Stimulated activated CD8-positive, alpha-beta memory T cell treated with anti-CD3 and anti-CD28 coated beads, Interleukin-7, amount 100 ng/mL, for 48 hours (primary cell): ENCODE results near the gene FGG.
A peak's percentile ranks its signal among the peaks of the same experiment; 100 is the strongest.

Experiments used
- DNase-seq, 2 donors: peaks; one replicate each; pipeline ENCODE4 v3.0.0-alpha.2; 2020; ENCODE audit warnings: low read depth in 1 of 2; ENCODE audit errors: extremely low read depth in 1 of 2

Gene FGG

DNA sequence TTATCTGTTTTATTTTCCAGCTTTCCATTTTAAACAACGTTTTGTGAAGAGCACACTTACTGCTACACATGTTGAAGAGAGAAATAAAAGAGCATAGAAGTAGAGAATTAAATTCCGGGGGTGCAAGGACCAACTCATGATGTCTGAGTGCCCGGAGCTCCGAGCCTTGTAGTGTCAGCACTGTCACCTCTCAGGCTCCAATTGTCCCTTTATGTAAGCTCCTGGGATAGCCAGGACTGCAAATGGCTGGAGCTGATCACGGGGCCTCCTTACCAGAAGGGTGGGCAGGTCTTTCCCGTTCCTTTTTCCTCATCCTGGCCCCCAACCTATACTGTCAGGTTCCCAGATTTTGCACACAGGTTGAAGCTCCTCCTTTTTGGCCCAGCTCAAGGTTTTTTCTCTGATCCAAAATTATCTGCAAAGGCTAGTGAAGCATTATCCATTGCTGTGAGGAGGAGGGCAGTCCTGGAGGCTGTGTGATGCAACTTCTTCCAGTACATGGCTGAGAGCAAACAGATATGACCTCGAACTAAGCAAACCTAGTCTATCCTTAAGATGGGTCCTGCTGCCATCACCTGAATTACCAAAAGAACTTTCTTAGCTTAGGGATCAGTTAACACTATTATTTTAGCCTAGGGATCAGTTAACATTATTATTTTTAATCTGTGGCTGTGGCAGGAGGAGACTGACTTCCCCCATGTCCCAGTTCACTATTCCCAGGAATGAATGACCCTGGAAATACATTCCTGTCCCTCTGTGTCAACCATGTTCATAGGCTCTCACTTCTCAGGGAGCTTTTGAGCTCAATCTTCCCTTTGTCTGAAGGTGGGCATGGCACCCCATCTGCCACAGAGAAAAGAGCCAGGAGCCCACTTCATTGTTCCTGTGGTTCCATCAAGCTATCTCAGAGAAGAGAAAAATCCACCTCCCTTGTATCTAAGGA lies at the start of gene FGG:
FGG (minus strand) TSS at position 185 of the 943 bp plus-strand sequence; CDS start at position 138, 47 bp downstream.
- DNase-seq, result no peak

DNA sequence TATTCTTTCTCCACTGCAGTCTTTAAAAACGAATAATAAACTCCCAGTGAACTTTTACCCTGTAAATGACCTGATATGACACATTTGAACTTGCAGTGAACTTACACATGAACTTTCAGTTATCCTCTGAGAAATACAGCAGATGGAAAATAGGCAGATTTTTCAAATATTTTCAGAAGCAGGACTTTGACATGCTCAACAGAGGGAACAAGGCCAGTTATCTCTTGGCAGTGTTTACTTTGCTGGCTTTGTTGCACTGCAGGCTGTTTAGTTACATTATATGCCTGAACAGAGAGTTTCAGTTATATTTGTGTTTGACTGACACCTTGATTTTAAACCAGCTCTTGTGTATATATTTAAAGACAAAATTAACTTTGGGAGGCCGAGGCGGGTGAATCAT lies 47.6 kb upstream of the FGG start:
- no peak for DNase-seq

DNA sequence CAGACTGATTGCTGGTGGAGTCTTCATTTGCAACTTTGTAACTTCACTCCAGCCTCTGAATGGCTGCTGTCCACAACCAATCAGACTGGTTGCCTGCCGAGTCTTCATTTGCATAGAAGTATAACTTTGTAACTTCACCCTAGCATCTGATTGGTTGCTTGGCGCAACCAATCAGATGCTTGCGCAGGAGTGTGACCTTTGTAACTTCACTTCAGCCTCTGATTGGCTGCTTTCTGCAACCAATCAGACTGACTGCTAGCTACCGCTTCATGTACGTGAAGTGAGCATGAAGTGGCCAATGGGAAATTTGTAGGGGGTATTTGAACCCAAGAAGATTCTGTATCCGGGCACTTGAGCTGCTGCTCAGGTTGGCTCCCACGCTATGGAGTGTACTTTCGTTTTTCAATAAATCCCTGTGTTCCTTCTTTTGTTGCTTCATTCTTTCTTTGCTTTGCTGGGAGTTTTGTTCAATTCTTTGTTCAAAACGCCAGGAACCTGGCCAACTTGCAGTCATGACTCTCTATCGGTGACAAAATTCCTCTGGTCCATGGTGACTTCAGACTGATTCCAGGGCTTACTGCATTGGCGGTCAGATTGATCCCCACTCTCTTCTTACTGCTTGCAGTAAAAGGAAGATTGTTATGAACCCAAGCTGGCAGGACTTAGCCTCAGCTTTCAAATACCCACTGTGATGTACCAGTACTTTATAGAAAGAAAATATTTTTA lies 46.4 kb upstream of the FGG start:
- DNase-seq, result no peak

DNA sequence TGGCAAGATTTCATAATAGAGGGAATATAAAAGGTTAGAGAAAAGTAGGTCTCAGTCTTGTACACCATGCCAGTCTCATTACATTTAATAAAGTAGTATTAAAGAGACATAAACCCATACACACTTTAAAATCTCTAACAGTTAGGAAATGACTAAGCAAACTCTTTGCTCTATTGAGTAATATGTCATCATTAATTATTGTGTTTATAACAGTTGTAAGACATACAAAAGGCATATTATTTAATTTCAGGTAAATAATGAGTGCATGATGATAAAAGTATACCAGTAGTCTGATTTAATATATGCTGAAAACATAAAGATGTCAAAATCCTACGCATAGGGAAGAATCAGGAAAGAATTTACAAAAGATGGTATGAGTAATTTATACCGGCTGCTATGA lies 31.0 kb upstream of the FGG start:
- no peak for DNase-seq

DNA sequence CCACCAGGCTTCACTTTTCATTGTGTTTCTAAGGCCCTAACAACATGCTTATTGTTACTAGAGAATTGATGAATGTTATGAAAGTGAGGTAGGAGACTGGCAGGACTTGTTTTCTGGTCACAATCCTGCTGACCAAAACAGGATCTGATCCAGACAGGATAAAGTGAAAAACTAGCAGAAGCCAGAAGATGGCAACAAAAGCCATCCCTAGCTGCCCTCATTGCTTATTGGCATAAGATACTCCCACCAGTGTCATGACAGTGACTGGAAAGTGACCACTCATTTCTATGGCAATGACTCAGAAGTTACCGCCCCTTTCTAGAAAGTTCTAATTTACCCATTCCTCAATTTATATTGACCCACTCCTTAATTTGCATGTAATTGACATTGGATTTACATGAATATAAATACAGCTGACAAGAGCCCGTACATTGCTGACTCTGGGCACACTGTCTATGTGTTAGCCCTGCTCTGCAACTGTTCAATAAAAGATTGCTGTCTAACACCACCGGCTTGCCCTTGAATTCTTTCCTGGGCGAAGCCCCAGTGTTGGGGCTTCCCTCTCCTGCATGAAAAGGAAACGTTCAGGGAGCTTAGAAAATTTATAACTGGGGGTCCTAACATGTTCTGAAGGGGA lies 30.0 kb upstream of the FGG start:
- no peak for DNase-seq

DNA sequence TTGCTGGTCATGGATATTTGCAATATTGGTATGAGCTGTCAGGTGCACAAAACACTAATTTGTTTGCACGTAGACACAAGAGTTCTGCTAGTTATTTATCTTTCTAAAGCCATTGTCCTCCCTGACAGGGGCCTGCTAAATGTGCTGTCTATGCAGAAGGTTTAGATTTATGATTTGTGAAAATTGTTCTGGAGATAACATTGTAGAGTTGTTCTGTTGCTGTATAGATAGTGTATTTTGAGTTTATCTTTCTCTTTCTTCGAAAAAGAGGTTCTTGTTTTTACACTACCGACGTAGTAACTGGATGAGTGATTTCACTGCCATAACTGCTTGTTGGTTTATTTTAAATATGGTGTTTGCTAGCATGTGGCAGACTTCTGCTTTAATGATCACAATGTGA lies 28.5 kb upstream of the FGG start:
- DNase-seq, result no peak

DNA sequence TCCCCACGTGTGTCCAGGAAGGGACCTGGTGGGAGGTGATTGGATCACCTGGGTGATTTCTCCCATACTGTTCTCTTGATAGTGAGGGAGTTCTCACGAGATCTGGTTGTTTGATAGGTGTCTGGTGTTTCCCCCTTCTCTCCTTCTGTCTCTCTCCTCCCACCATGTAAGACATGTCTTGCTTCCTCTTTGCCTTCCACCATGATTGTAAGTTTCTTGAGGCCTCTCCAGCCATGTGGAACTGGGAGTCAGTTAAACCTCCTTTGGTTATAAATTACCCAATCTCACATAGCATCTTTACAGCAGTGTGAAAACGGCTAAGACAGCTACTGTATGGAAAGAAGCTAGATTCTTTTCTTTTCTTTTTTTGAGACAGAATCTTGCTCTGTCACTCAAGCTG lies 21.6 kb upstream of the FGG start:
- DNase-seq, result no peak

DNA sequence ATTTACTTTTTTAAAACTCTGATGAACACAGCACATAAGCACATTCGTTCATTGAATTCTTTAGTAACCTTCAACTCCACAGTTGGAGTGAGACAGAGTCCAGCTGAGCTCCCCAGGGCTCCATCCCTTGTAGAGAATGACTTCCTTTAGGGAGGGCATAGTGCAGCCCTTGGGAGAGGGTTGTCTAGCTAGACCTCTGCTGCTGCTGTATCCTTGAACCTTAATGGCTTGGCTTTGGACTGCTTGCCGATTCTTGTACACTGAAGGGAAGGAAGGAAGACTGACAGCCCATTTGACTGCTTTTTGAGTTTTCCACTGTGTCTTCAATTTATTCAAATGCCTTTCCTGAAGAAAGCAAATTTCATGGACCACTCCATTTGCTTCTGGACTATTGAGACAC lies 19.4 kb upstream of the FGG start:
- no peak for DNase-seq

DNA sequence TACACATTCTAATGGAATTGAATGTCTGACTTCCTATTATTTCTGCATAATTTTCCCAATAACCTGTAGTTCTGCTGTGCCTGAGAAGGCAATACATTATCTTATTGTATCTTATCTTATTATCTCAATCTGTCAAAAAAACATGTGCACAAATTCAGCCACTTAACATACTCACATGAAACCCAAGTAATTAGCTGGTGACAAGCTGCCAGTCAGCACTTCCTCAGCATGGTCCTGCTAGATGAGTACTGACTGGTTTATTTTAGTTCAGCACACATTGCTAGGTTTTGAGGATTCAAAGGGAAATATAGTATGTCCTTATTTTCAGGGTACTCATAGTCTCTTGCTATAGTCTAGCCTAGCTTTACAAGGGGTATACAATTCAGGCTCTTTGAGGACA lies 17.9 kb upstream of the FGG start:
- no peak for DNase-seq

DNA sequence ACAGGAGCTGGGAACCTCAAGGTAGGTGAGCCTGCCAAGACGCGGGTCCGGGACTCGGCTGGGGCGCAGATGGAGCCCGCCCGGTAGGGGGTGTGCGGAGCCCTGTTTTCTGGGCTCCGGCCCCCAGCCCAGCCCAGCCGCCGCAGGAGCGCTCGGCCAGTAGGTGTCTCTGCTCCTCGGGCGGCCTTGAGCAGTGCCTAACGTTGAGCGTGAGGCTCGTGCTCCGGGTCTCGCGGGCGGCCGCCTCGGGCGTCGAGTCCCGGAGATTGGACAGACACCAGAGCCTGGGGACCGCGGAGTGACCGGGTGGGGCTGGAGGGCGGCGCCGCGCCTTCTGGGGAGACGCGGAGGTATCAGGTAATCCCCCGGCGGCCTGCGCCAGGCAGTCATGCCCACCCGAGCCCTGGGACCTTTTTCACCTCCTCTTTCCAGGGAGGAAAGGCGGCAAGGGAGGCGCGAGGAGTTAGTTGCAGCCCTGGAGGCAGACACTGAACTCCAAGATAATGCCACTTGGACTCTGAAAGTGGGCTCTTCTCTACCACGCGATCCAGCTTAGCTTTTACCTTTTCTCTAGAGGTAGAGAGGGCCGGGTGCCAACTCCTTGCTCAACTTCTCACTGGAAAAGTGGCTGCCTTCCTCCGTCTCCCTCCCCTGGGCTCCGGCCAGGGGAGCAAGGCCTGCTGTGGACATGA lies 14.5 kb upstream of the FGG start:
- DNase-seq, result peak; percentile 28 to 39

DNA sequence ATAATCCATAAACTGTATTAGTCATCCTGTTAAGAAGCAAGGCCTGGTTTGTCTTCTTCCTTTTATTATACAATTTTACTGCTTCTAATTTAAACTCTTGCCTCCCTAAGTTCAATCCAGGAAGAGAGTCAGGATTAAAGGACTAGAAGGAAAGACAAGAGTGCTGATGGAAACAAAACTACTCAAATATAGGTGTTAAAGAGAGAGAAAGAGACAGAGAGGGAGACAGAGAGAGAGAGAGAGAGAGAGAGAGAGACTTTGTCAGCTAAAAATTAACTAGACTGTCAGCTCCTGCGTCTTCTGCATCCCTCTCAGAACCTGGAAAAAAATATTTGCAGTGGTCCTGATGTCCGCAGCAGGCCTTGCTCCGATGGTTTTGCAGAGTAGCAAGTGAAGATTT lies 13.5 kb upstream of the FGG start:
- no peak for DNase-seq

DNA sequence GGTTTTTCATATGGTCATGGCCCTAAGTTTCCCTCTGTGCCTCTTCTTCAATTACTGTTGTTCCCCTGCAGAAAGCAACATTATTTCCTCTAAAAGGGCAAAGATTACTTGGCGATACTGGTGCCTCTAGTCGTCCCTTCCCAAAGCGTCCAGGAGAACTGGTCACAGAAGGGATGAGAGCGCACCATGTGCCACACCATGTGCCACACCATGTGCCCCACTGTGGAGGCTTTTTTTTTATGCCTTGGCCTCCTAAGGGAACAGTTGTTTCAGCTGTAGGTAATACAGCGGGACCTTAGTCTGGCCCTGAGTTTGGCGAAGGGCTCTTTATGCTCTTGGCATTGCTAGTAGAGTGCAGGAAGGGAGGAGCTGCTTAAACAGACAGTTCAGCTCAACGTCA lies 11.5 kb upstream of the FGG start:
- no peak for DNase-seq

DNA sequence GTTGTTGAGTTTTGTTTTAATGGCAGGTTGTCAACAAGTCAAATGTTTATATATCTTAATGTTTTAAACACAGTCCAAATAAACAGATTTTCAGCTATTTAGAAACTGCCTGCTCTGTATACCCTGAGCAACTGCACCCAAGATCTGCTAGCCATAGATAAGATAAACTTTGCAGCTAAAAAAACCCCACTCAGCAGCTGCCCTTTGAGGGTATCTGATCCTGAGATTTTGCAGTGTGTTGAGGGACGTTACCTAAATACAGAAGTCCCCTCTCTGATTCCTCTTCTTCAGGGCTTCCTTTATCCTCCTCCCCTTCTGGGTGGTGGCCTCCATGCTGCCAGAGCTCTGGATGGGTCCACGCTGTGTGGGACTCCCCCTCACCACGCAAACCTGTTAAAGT lies 11.0 kb upstream of the FGG start:
- DNase-seq, result no peak

DNA sequence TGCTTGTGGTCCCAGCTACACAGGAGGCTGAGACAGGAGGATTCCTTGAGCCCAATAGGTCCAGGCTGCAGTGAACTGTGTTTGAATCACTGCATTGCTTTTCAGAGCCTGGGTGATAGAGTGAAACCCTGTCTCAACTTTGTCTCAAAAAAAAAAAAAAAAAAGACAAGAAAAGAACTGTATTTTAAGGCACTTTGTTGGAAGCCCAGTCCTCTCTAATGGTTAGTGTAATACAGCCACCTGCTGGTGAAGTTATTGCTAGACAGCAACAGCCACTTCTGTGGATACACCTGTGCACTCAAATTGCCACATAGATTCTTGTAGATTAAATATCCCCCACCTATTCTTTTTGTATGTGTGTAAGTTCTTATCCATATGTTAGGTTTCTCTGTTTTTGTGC lies 10.1 kb upstream of the FGG start:
- DNase-seq, result no peak

DNA sequence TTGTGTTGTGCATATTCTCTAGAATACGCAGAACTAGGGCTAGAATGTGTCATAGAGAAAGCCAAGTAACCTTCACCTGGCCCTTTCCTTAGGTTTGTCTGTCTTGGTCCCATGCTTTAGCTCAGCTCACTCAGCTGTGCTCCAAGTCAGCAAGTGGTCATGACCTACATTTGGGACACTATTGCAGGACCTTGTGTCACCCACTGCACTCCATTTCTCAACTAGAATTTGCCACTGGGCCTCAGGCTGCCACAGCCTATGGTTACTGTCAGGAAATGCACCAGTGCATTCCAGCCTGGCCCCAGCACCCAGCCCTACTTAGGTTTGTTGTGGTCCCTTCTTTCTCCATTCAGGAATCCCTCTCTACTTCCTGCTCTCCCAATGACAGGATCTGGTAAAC lies 7.7 kb upstream of the FGG start:
- DNase-seq, result no peak

DNA sequence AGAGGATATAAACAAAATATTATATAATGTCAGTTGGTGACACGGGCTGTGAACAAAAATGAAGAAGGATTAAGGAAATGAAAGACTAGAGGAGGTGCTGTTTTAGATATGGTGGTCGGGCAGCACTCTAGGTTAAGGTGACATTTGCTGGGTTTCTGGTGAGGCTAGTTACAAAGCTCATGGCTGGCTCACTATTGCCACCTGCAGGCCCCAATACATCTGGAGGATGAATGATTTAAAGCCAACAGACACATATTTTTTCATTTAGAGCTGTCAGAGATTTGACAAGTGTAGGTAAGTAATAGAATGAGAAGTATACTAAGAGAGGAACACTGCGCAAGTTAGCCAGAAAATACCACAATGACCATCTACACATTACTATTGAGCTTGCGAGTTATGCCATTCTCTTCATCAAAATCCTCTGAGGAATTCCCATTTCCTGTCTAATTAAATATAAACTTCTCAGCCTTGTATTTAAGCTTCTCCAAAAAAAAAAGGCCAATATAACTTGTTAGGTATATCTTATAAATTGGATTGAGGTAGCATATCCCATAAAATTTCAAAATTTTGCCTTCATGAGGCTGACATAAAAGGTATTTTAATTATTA lies 6.4 kb upstream of the FGG start:
- DNase-seq, result peak in 1 of 2 donors; percentile 23

DNA sequence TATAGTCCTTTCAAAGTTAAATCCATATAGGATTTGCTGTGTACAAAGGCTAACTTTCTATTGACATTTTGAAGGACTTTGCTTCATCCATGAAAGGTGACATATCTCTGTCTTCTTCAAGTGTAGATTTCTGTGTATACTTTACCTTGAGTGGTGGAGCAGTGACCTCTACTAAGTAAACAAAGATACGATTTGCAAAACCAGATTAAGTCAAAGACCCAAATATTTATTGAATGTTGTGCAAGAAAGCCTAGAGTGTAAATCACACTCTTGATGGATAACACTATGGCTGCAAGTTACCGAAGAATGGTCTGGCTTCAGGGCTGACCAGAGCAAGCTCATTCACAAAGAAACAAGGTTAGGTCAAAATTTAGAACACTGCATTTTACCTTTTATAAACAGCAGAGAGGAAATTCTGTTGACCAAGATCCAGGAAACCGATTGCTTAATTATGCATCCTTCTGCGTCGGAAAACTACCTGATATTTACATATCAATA lies 5.4 kb upstream of the FGG start:
- no peak for DNase-seq

DNA sequence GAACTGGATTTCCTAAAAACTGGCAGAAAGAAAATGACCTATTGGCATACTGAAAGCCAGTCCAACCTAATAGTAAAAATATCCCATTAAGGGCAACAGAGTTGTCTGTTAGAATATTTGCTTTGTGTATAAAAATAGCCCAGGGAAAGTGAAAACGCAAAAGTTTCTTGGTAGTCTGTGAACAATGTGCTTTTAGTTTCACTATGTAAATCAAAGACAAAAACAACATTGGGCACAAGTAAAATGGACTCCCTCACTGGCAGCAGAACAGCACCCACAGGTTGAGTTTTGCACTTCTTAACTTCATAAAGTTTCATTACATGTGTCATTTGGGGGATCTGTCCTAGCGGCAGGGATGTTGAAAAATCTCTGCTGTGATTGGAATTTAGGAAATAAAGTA lies 4.3 kb upstream of the FGG start:
- no peak for DNase-seq

DNA sequence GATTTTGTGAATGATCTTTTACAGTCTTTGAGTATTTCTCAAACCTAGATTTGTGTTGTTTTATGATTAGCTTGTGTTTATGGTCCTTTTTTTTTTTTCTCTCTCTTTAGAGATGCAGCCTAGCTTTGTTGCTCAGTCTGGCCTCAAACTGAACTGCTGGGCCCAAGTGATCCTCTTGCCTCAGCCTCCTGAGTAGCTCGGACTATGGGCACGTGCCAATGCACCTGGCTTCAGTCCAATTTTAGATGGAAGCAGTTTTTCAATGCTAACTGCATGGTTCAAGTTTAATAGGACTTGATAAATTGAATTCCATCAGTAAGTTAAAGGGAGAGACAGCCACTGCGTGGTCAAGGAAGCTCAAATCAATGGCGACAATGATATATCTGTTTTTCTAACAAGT lies 3.8 kb upstream of the FGG start:
- no peak for DNase-seq

DNA sequence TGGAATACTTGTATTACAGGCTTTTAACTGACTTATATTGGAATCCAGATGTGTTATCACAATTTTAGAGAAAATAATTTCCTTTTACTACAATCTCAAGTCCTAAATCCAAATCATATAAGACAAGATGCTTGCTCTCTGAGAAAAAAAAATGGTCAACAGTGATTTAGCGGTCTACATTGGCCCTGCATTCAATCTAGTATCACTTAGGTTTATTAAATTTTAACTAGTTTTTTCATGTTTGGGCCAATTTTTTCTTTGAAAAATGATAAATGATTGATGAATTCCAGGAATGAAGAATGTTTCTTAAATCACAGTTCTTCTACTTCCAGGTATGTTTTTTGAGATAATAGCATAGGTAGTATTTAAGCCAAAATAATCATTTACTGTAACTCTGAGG lies 2.8 kb upstream of the FGG start:
- DNase-seq, result no peak

DNA sequence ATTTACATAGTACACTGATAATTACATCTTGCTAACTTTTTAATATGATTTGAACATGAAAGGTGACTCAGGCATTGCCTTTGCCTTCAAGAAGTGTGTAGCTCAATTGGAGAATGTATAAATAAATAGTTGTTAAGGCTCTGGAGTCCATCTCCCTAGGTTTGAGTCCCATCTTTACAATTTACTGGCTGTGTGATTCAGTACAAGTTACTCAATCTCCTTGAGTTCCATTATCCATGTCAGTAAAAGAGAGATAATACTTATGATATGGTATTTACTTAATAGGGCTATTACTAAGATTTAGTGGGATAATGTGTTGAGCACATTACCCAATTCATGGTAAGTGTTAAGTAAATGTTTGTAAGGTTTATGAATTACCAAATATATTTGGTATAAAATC lies 1.9 kb upstream of the FGG start:
- DNase-seq, result no peak
